Stimulated activated naive B cell treated with anti-CD40 and anti-IgM and Interleukin-4, amounts not matched to agents 10 μg/mL and 1 μg/mL and 100 μg/mL, for 72 hours (primary cell): ENCODE results near the gene TPX2.
"Not testable (repeated sequence)": the region's sequence is repeated elsewhere in the genome, so short reads cannot be mapped to it uniquely, and the experiment has no call there.

Experiments
- ATAC-seq, 2 donors: fragments of 150-1000 bp; cut with Tn5 transposase; replicated peaks; 2 replicates each; pipeline ENCODE4 v1.10.0; 2021; ENCODE audit warnings: moderate library complexity in 1 of 2
- DNase-seq: peaks from one replicate; pipeline ENCODE4 v3.0.0; 2021
- H3K27ac Mint-ChIP-seq: one replicate; pipeline ENCODE4 v1.8.0; 2022; ENCODE audit warnings: mild to moderate bottlenecking, mixed read lengths
- H3K27me3 Mint-ChIP-seq, 2 donors: one replicate each; pipeline ENCODE4 v1.8.0; 2022; ENCODE audit warnings: mixed read lengths in 2 of 2
- H3K36me3 Mint-ChIP-seq, 2 donors: one replicate each; pipeline ENCODE4 v1.8.0; 2022; ENCODE audit warnings: mixed read lengths in 2 of 2, mild to moderate bottlenecking in 1 of 2
- H3K4me1 Mint-ChIP-seq, 2 donors: one replicate each; pipeline ENCODE4 v1.8.0; 2022; ENCODE audit warnings: mixed read lengths in 2 of 2, mild to moderate bottlenecking in 1 of 2
- H3K4me3 Mint-ChIP-seq, 2 donors: one replicate each; pipeline ENCODE4 v1.8.0; 2022; ENCODE audit warnings: mild to moderate bottlenecking in 2 of 2, mixed read lengths in 2 of 2, moderate library complexity in 1 of 2
- H3K9me3 Mint-ChIP-seq, 2 donors: one replicate each; pipeline ENCODE4 v1.8.0; 2022; ENCODE audit warnings: mixed read lengths in 2 of 2, mild to moderate bottlenecking in 1 of 2

TPX2 gene

GRCh38 chr20:31816221-31816620 is 77.1 kb downstream of the TPX2 start:
- no peaks in the 10 kb centered on the region for H3K4me1 Mint-ChIP-seq
- H3K27ac Mint-ChIP-seq, result no peak overlapping the region
- no peak overlapping the region for H3K4me3 Mint-ChIP-seq
- H3K9me3 Mint-ChIP-seq, result no peaks in the 10 kb centered on the region
- no peak for DNase-seq
- no peak for ATAC-seq
- H3K36me3 Mint-ChIP-seq, result no peaks in the 10 kb centered on the region
- H3K27me3 Mint-ChIP-seq, result peaks cover under 1 to 2% of the 10 kb centered on the region in 2 donors

- DNase-seq (no peak), ATAC-seq (no peak)
- Mint-ChIP-seq H3K27me3 (peaks cover 6 to 8% of the 10 kb centered on the region in 2 donors), H3K4me1 (no peaks in the 10 kb centered on the region), H3K4me3 (no peak overlapping the region), H3K27ac (no peak overlapping the region), H3K9me3 (no peaks in the 10 kb centered on the region), H3K36me3 (no peaks in the 10 kb centered on the region)
Measured at GRCh38 chr20:31817461-31817860, 78.4 kb downstream of the TPX2 start.

- Mint-ChIP-seq H3K36me3 (no peaks in the 10 kb centered on the region), H3K4me1 (peaks cover 2 to 5% of the 10 kb centered on the region in 2 donors), H3K27me3 (peaks cover 6 to 8% of the 10 kb centered on the region in 2 donors), H3K27ac (no peak overlapping the region), H3K4me3 (no peak overlapping the region), H3K9me3 (no peaks in the 10 kb centered on the region)
- no peak for ATAC-seq
- DNase-seq, result no peak
Measured at GRCh38 chr20:31818376-31818908, 79.4 kb downstream of the TPX2 start.

- Mint-ChIP-seq H3K27me3 (peaks cover 6 to 12% of the 10 kb centered on the region in 2 donors), H3K4me3 (no peak within 1 kb of the TSS), H3K9me3 (no peaks in the 10 kb centered on the region), H3K4me1 (peaks cover 2 to 5% of the 10 kb centered on the region in 2 donors), H3K36me3 (no peaks in the 10 kb centered on the region), H3K27ac (no peak within 1 kb of the TSS)
- DNase-seq (no peak), ATAC-seq (no peak)
Measured at GRCh38 chr20:31819083-31819784, 80.1 kb downstream of the TPX2 start, which contains the start of gene MYLK2. Gene MYLK2, plus strand, starts transcription at chr20:31819356. Its CDS starts 225 bp downstream, at chr20:31819581.

- Mint-ChIP-seq H3K9me3 (no peaks in the 10 kb centered on the region), H3K4me3 (no peak overlapping the region), H3K27ac (no peak overlapping the region), H3K36me3 (no peaks in the 10 kb centered on the region), H3K27me3 (peaks cover 6 to 12% of the 10 kb centered on the region in 2 donors), H3K4me1 (peaks cover 2 to 5% of the 10 kb centered on the region in 2 donors)
- DNase-seq, result no peak
- ATAC-seq, result no peak
Measured at GRCh38 chr20:31820228-31820627, 81.1 kb downstream of the TPX2 start.

- H3K36me3 Mint-ChIP-seq, result no peaks in the 10 kb centered on the region
- peaks cover 2 to 5% of the 10 kb centered on the region in 2 donors for H3K4me1 Mint-ChIP-seq
- H3K27me3 Mint-ChIP-seq, result peaks cover 6 to 12% of the 10 kb centered on the region in 2 donors
- H3K9me3 Mint-ChIP-seq, result no peaks in the 10 kb centered on the region
- no peak overlapping the region for H3K4me3 Mint-ChIP-seq
- no peak overlapping the region for H3K27ac Mint-ChIP-seq
- no peak for DNase-seq
- no peak for ATAC-seq
Measured at GRCh38 chr20:31821427-31821826, 82.3 kb downstream of the TPX2 start.

- Mint-ChIP-seq H3K27me3 (peaks cover 6 to 12% of the 10 kb centered on the region in 2 donors), H3K27ac (no peak overlapping the region), H3K36me3 (no peaks in the 10 kb centered on the region), H3K9me3 (no peaks in the 10 kb centered on the region), H3K4me3 (peak overlapping the region in 1 of 2 donors; percentile 67), H3K4me1 (peaks cover 2 to 5% of the 10 kb centered on the region in 2 donors)
- DNase-seq (peak; percentile 55), ATAC-seq (peak; percentile 90 to 94)
Measured at GRCh38 chr20:31822421-31823330, 83.6 kb downstream of the TPX2 start.

GRCh38 chr20:31823360-31824124 is 84.5 kb downstream of the TPX2 start:
- no peaks in the 10 kb centered on the region for H3K9me3 Mint-ChIP-seq
- H3K36me3 Mint-ChIP-seq, result no peaks in the 10 kb centered on the region
- H3K4me3 Mint-ChIP-seq, result no peak overlapping the region
- H3K27ac Mint-ChIP-seq, result no peak overlapping the region
- ATAC-seq (peak in 1 of 2 donors; percentile 6), DNase-seq (no peak)
- H3K27me3 Mint-ChIP-seq, result peaks cover 6 to 12% of the 10 kb centered on the region in 2 donors
- H3K4me1 Mint-ChIP-seq, result peaks cover 2 to 5% of the 10 kb centered on the region in 2 donors

GRCh38 chr20:31824125-31824485 is 85.0 kb downstream of the TPX2 start:
- no peak for DNase-seq
- no peaks in the 10 kb centered on the region for H3K9me3 Mint-ChIP-seq
- H3K4me3 Mint-ChIP-seq, result no peak overlapping the region
- H3K27me3 Mint-ChIP-seq, result peaks cover 6 to 12% of the 10 kb centered on the region in 2 donors
- no peak for ATAC-seq
- peaks cover 2 to 5% of the 10 kb centered on the region in 2 donors for H3K4me1 Mint-ChIP-seq
- no peaks in the 10 kb centered on the region for H3K36me3 Mint-ChIP-seq
- H3K27ac Mint-ChIP-seq, result no peak overlapping the region

GRCh38 chr20:31824554-31825313 is 85.6 kb downstream of the TPX2 start:
- peaks cover 6 to 12% of the 10 kb centered on the region in 2 donors for H3K27me3 Mint-ChIP-seq

GRCh38 chr20:31826074-31826473 is 87.0 kb downstream of the TPX2 start:
- DNase-seq (no peak), ATAC-seq (no peak)
- Mint-ChIP-seq H3K4me3 (no peak overlapping the region), H3K4me1 (peaks cover 2 to 5% of the 10 kb centered on the region in 2 donors), H3K27ac (no peak overlapping the region), H3K36me3 (no peaks in the 10 kb centered on the region), H3K9me3 (no peaks in the 10 kb centered on the region), H3K27me3 (peaks cover 5 to 12% of the 10 kb centered on the region in 2 donors)

More at GRCh38 chr20:31824554-31825313, 85.6 kb downstream of the TPX2 start:
- ATAC-seq (no peak), DNase-seq (no peak)
- Mint-ChIP-seq H3K9me3 (no peaks in the 10 kb centered on the region), H3K27ac (no peak overlapping the region), H3K4me1 (peaks cover 2 to 5% of the 10 kb centered on the region in 2 donors), H3K36me3 (no peaks in the 10 kb centered on the region), H3K4me3 (no peak overlapping the region)

GRCh38 chr20:31827059-31827458 is 88.0 kb downstream of the TPX2 start:
- no peaks in the 10 kb centered on the region for H3K36me3 Mint-ChIP-seq
- ATAC-seq (no peak), DNase-seq (no peak)
- H3K9me3 Mint-ChIP-seq, result no peaks in the 10 kb centered on the region
- H3K4me1 Mint-ChIP-seq, result peaks cover 2 to 5% of the 10 kb centered on the region in 2 donors
- H3K27ac Mint-ChIP-seq, result no peak overlapping the region
- no peak overlapping the region for H3K4me3 Mint-ChIP-seq
- peaks cover 0 to 8% of the 10 kb centered on the region in 2 donors for H3K27me3 Mint-ChIP-seq

GRCh38 chr20:31828016-31828415 is 88.9 kb downstream of the TPX2 start:
- not testable (repeated sequence) for H3K27me3 Mint-ChIP-seq, DNase-seq, H3K9me3 Mint-ChIP-seq, ATAC-seq, H3K36me3 Mint-ChIP-seq, H3K4me1 Mint-ChIP-seq, H3K4me3 Mint-ChIP-seq, H3K27ac Mint-ChIP-seq
